DMS79 treated with DMSO at 0.1 percent for 48 hours (cell line): ENCODE results near the gene GLRX5.
"Not testable (repeated sequence)": the region's sequence is repeated elsewhere in the genome, so short reads cannot be mapped to it uniquely, and the experiment has no call there.

Experiments used
- DNase-seq: peaks from one replicate; lab custom pipeline; 2025; lab: John Stamatoyannopoulos, UW

Gene GLRX5

GRCh38 chr14:95559203-95559602 is 24.4 kb downstream of the GLRX5 start:
- DNase-seq: no peak

GRCh38 chr14:95561001-95561412 is 26.2 kb downstream of the GLRX5 start:
- DNase-seq: peak; percentile 99

- no peak for DNase-seq
Observed at GRCh38 chr14:95562892-95563685, 28.2 kb downstream of the GLRX5 start.

- DNase-seq: no peak
Observed at GRCh38 chr14:95564060-95564459, 29.2 kb downstream of the GLRX5 start.

GRCh38 chr14:95569440-95569839 is 34.6 kb downstream of the GLRX5 start:
- no peak for DNase-seq

- DNase-seq: no peak
Observed at GRCh38 chr14:95573313-95573712, 38.5 kb downstream of the GLRX5 start.

- DNase-seq: no peak
Observed at GRCh38 chr14:95575840-95576473, 41.1 kb downstream of the GLRX5 start.

- no peak for DNase-seq
Observed at GRCh38 chr14:95577067-95577800, 42.4 kb downstream of the GLRX5 start.

GRCh38 chr14:95577870-95578269 is 43.0 kb downstream of the GLRX5 start:
- no peak for DNase-seq

- not testable (repeated sequence) for DNase-seq
Observed at GRCh38 chr14:95583836-95584617, 49.2 kb downstream of the GLRX5 start.

GRCh38 chr14:95585953-95586620 is 51.2 kb downstream of the GLRX5 start:
- DNase-seq: no peak

GRCh38 chr14:95591182-95591581 is 56.3 kb downstream of the GLRX5 start:
- DNase-seq: not testable (repeated sequence)
